Thyroid gland (tissue), 4 donors: ENCODE measurements around the gene GLIS1.

Experiments
- CTCF ChIP-seq, 6 experiments: fragments of 200-600 bp in 3 of 6; fragments of 450-650 bp in 3 of 6; sonication (generic) in 3 of 6; IDR thresholded peaks; one replicate each; pipeline ENCODE4 v1.5.1; 2016 to 2019; ENCODE audit warnings: antibody characterized with exemption in 6 of 6, mild to moderate bottlenecking in 2 of 6, inconsistent platforms in 1 of 6, moderate library complexity in 1 of 6
- POLR2A ChIP-seq, 2 donors: fragments of 450-650 bp; IDR thresholded peaks; one replicate each; pipeline ENCODE4 v1.6.1; 2017; ENCODE audit warnings: antibody characterized with exemption in 2 of 2, mild to moderate bottlenecking in 2 of 2, moderate library complexity in 1 of 2

GRCh38 chr1:53486395-53487026 is 252.5 kb downstream of the GLIS1 start:
- no peak for TF ChIP-seq CTCF (IDR thresholded peaks at IDR 0.05)
- no peak for TF ChIP-seq POLR2A (IDR thresholded peaks at IDR 0.05)
